Erythroblast (primary cell): ENCODE data around the gene NAT8L.

Source experiments
- GATA1 ChIP-seq: IDR thresholded peaks from 2 replicates; pipeline ENCODE4 v1.6.1; 2011; ENCODE audit warnings: low read depth, mild to moderate bottlenecking, control low read depth, low read length, moderate library complexity
- POLR2A ChIP-seq: IDR thresholded peaks from 2 replicates; pipeline ENCODE4 v1.6.1; 2011; ENCODE audit warnings: mild to moderate bottlenecking, low read length

DNA sequence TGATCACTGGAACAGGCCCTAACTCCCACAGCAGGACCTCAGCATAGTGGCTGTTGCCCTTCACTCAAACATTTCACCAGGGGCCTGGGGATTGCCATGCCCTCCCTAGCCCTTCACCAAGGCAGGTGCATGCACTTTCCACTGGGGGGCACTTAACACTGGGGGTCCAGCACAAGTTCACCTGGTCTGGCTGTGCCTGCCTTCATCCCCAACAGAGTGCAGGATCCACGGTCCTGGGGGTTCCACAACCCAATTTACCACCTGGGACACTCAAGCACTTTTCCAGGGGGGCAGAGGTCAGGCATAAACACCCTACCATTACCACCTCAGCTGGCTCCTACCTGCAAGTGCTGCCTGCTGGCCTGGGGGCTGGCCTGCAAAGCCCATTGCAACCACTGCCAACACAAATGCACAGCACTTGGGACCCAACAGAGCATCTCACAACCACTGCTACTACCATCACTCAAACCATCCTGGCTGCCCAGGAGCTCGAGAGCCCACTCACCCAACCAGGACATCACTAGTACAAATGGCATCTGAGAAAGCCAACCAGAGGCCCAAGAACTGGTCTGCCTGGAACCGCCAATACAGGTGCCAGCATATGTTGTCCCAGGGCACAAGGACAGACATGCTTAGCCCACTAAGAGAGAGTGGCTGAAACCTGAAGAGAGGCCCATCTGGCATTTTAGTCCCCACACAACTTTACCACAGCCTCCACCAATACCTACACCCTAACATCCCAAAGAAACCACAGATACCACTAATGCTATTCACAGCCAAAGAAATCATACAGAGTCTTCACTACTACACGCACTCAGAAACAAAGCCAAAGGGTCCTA, 43.1 kb downstream of the NAT8L start:
- TF ChIP-seq POLR2A (no peak), GATA1 (no peak)
